Effector CD8-positive, alpha-beta T cell (primary cell): ENCODE results near the gene CACNG1.
"Not testable (repeated sequence)": the region's sequence is repeated elsewhere in the genome, so short reads cannot be mapped to it uniquely, and the experiment has no call there.

Source experiments
- DNase-seq: peaks from one replicate; lab custom pipeline; 2025; lab: John Stamatoyannopoulos, UW

Gene CACNG1

DNA sequence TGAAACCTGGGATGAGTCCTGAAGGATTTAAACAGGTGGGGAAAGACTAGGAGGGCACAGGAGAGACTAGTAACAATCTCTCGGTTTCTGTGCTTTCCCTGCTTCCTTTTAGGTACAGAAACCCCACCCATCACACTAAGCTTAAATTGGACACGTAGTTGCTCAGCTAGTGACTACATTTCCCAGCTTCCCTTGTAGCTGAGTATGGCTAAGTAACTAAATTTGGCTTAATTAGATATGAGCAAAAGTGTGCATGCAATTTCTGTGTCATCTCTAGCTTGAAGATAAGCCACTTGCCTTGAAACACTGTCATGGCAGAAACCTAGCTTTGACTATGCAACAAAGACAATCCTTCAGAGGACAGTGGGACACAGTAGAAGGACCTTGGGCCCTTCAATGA lies 36.5 kb downstream of the CACNG1 start:
- no peak for DNase-seq

DNA sequence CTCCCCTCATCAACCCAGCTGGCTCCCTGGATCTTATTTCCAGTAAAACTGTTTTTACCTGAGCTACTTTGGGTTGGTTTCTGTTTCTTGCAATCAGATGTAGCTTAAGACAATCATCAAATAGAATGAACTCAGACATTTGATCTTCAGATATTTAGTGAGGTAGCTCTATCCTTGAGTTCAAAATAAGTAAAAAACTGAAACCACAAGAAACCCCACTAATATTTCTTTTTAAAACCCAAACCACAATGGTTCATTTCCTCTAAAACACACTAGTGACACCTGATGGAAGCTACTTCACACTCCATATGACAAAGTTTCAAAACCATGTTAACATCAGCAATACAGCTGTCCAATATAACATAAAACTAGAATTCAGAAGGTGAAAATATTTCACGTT lies 37.8 kb downstream of the CACNG1 start:
- DNase-seq: no peak

DNA sequence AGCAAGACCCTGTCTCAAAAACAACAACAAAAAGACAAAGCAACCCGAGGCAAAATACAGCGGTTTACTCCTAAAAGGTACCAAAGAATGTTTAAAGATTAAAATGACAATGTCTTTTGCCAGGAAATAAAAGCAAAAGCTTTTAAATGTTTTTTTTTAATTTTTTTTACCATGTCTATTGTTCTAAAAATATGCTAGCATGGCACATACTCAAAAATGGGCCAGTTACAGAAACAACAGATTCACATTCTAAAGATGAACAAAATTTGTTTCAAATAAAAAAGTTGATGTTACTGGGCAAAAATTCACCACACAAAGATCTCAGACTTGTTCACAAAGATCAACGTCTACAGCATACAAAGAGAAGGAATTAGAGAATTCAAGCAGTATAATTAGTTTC lies 41.1 kb downstream of the CACNG1 start:
- DNase-seq: no peak

DNA sequence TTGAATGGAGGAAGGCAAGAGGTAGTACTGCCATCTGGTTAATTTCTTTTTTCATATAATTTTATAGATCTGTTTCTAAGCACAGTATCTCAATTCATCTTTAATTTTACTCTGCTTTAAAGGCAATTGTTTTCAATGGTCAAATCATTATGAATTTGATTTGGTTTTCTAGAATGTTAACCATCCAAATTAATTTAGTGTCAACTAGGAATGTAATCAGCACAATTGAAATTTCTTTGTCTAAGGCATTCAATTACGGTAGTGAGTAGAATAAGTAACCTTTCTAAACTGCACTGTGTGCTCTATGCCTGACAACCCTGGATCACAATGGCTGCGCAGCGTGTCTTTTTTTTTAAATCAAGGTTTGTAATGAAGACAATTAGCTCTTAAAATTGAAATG lies 44.3 kb downstream of the CACNG1 start:
- no peak for DNase-seq

DNA sequence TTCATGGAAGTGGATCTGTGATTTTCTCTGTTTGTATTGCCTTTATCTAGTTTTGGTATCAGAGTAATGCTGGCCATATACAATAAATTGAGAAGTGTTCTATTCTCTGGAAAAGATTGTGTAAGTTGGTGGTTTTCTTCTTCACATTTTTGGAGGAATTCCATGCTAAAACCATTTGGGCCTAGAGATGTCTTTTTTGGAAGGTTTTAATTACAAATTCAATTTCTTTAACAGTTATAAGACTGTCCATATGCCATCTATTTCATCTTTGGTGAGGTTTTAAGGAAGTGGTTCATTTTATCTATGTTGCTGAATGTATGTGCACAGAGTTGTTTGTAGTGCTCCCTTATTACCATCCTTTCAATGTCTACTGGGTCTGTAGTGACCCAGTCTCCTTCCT lies 46.0 kb downstream of the CACNG1 start:
- no peak for DNase-seq

DNA sequence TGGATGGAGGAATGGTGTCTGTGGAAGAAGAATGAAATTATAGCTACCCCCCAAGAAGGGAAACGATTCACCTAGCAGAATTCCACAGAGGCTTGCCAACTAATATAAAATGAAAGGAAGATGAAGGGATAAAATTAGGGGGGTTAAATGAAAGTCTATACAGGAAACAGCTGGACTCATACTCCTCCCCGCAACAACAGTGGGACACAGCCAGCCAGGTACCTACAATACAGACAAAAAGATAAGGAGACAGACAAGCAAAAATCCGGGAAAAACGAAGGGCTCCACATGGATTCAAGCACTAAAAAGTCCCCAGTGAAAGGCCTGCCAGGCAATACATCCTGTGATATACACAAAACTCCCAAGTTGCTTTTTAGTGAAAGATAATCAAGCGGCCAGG lies 47.9 kb downstream of the CACNG1 start:
- no peak for DNase-seq

DNA sequence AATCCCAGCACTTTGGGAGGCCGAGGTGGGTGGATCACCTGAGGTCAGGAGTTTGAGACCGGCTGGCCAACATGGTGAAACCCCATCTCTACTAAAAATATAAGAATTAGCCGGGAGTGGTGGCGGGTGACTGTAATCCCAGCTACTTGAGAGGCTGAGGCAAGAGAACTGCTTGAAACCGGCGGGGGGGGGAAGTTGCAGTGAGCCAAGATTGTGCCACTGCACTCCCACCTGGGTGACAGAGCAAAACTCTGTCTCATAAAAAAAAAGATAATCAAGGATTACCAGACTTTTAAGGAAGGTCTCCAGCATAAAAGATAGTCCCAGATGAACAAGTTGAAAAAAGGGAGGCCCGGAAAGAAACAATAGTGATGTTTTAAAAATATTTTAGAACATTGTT lies 48.4 kb downstream of the CACNG1 start:
- DNase-seq: not testable (repeated sequence)

DNA sequence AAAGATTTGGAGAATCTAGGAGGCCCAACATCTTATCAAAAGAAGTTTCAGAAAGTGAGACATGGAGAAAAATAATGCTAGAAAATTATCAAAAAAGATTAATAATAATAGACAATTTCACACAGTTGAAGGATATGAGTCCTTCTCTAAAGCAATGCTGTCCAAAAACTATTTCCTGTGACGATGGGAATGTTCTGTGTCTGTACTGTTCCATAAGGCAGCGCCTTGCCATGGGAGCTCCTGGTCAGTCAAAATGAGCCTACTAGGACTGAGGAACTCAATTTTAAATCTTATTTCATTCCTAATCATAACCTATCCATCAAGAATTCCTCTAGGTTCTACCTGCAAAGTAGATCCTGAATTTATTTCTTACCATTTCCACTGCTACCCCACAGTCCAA lies 49.0 kb downstream of the CACNG1 start:
- no peak for DNase-seq

DNA sequence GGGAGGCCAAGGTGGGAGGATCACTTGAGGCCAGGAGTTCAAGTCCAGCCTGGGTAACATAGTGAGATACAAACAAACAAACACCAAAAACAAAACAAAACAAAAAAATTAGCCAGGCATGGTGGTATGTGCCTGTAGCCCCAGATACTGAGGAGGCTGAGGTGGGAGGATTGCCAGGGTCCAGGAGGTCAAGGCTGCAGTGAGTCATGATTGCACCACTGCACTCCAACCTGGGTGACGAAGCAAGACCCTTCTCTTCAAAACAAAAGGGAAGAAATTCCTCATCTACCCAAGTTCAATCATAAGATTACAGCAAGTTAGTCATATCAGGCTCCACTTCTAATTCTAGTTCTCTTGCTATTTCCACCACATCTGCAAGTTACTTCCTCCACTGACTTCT lies 50.9 kb downstream of the CACNG1 start:
- DNase-seq: not testable (repeated sequence)

DNA sequence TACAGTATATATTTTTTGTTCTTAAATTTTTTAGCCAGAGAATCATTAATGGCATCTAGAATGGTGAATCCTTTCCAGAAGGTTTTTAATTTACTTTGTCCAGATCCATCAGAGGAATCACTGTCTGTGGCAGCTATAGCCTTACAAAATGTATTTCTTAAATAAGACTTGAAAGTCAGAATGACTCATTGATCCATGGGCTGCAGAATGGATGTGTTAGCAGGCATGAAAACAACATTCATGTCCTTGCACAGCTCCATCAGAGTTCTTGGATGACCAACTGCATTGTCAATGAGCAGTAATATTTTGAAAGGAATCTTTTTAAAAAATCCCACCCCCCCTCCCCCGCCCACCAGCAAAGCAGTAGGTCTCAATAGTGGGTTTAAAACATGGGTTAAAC lies 51.4 kb downstream of the CACNG1 start:
- no peak for DNase-seq

DNA sequence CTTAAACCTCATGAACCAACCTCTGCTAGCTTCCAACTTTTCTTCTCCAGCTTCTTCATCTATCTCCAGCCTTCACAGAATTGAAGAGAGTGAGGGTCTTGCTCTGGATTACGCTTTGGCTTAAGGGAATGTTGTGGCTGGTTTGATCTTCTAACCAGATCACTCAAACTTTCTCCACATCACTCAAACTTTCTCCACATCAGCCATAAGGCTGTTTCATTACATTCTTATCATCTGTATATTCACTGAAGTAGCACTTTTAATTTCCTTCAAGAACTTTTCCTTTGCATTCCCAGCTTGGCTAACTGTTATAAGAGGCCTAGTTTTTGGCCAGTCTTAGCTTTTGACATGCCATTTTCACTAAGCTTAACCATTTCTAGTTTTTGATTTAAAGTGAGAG lies 52.3 kb downstream of the CACNG1 start:
- DNase-seq: no peak

DNA sequence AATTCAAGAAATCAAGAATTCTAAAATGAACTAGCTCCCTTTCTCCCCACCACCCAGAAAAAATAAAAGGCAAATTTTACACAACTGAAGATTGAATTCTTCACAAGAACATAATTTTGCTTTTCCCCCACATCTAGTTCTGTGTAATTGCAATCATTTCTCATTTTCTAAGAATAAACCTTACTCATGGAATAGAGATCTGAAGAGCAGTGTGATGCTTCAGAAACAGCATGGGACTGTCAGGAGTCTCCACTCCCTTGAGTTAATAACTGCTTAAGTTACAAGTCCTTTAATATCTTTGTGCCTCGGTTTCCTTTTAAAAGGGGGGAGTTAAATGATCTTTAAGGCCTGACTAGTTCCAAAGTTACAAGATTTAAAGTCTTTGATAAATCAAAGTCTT lies 53.7 kb downstream of the CACNG1 start:
- DNase-seq: no peak

DNA sequence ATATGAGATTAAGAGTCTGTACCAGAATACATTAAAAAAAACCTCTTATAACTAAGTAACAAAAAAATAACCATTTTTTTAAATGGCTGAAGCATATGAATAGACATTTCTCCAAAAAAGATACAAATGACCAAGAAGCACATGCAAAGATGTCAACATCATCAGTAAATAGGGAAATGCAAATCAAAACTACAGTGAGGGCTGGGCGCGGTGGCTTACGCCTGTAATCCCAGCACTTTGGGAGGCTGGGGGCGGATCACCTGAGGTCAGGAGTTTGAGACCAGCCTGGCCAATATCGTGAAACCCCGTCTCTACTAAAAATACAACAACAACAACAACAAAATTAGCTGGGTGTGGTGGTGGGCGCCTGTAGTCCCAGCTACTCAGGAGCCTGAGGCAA lies 60.3 kb downstream of the CACNG1 start:
- DNase-seq: not testable (repeated sequence)

DNA sequence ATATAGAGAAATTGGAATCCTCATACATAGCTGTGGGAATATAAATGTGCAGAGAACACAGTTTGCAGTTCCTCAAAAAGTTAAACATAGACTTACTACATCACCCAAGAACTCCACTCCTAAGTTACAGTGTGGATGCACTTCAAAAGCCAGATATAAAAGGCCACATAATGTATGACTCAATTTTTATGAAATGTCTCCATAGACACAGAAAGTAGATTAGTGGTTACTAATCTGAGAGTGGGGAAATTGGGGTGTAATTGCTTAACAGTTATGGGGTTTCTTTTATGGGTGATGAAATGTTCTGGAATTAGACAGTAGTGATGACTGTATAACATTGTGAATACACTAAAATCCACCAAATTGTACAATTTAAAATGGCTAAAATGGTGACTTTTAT lies 60.9 kb downstream of the CACNG1 start:
- no peak for DNase-seq
